Testis (tissue), 3 donors: ENCODE results near the gene WHRN. TPM values are rescaled to one million over a fixed set of nuclear protein-coding genes. Genes with fewer than 3 reads are reported as not detected.

ENCODE experiments used
- DNase-seq: peaks from one replicate; pipeline ENCODE4 v3.0.0-alpha.2; 2019
- H3K27ac ChIP-seq, 2 donors: fragments of 200-600 bp; sonication (generic); one replicate each; pipeline ENCODE4 v1.5.1; 2019
- H3K27me3 ChIP-seq: fragments of 200-600 bp; sonication (generic); one replicate; pipeline ENCODE4 v1.5.1; 2019
- H3K36me3 ChIP-seq: fragments of 200-600 bp; sonication (generic); one replicate; pipeline ENCODE4 v1.5.1; 2017; ENCODE audit warnings: low read depth; ENCODE audit errors: missing control alignments
- H3K4me1 ChIP-seq: fragments of 200-600 bp; sonication (generic); one replicate; pipeline ENCODE4 v1.5.1; 2019
- H3K4me3 ChIP-seq, 2 donors: fragments of 200-600 bp; sonication (generic); one replicate each; pipeline ENCODE4 v1.5.1; 2017 to 2019
- H3K9me3 ChIP-seq: fragments of 200-600 bp; sonication (generic); one replicate; pipeline ENCODE4 v1.5.1; 2017
- CTCF ChIP-seq, 3 experiments: fragments of 450-650 bp in 2 of 3; fragments of 200-600 bp in 1 of 3; sonication (generic) in 1 of 3; IDR thresholded peaks; one replicate each; pipeline ENCODE4 v1.5.1; 2016 to 2019; ENCODE audit warnings: antibody characterized with exemption in 3 of 3, mild to moderate bottlenecking in 2 of 3, moderate library complexity in 1 of 3
- POLR2A ChIP-seq: fragments of 450-650 bp; IDR thresholded peaks from one replicate; pipeline ENCODE4 v1.6.1; 2017; ENCODE audit warnings: antibody characterized with exemption, mild to moderate bottlenecking, moderate library complexity
- WGBS, 2 donors: methylation state at CpG; one replicate each; pipeline ENCODE4 v1.1.5; 2018; 5-methylcytosine and 5-hydroxymethylcytosine counted together
- intact Hi-C: fragments of 100-400 bp; cut with DNase I; formaldehyde crosslinking; loops from one replicate; pipeline ENCODE4 v1.15.1; 2023; ENCODE audit warnings: low total_unique reads
- polyA plus RNA-seq: library from polyadenylated mRNA; stranded (reverse); fragments of 350-450 nt; fragmentation: Illumina TruSeq; extraction: RNeasy Lipid Tissue Mini Kit (QIAGEN cat#74804); gene quantifications from one replicate; pipeline ENCODE4 v1.2.3, GENCODE V29; 2014; ENCODE audit warnings: low read depth, low replicate concordance; ENCODE audit not compliant: insufficient read depth
- total RNA-seq, 2 donors: library from RNA; depleted of rRNA; stranded (reverse); fragments of >200 nt; gene quantifications; one replicate each; pipeline ENCODE4 v1.2.3, GENCODE V29; 2016

The WHRN gene
- total and polyA plus RNA-seq, 3 donors from 2014 or later: 70.3 to 208 (median 181) TPM

GRCh38 chr9:114472765-114473446 is 32.4 kb downstream of the WHRN start:
- no peak for DNase-seq
- WGBS, 2 donors: 74 to 78% methylated on average over 9 to 12 of the region's 12 CpGs
- no peaks in the 10 kb centered on the region for H3K36me3 ChIP-seq
- no peak overlapping the region for H3K4me3 ChIP-seq
- no peaks in the 10 kb centered on the region for H3K27me3 ChIP-seq
- intact Hi-C loops: no loop called here
- peaks cover 16% of the 10 kb centered on the region for H3K4me1 ChIP-seq
- TF ChIP-seq POLR2A (no peak), CTCF (IDR thresholded peaks at IDR 0.05) (no peak)
- H3K9me3 ChIP-seq: no peaks in the 10 kb centered on the region
- H3K27ac ChIP-seq: no peak overlapping the region

GRCh38 chr9:114471157-114471556 is 34.1 kb downstream of the WHRN start:
- no peaks in the 10 kb centered on the region for H3K36me3 ChIP-seq
- peaks cover 10% of the 10 kb centered on the region for H3K4me1 ChIP-seq
- intact Hi-C loops: no loop called here
- 83 to 85% methylated on average over 4 of the region's 4 CpGs for WGBS, 2 donors
- H3K27me3 ChIP-seq: no peaks in the 10 kb centered on the region
- H3K4me3 ChIP-seq: no peak overlapping the region
- H3K27ac ChIP-seq: no peak overlapping the region
- TF ChIP-seq CTCF (IDR thresholded peaks at IDR 0.05): no peak
- TF ChIP-seq POLR2A: no peak
- no peaks in the 10 kb centered on the region for H3K9me3 ChIP-seq
- DNase-seq: no peak

GRCh38 chr9:114470581-114470980 is 34.7 kb downstream of the WHRN start:
- DNase-seq: no peak
- no peaks in the 10 kb centered on the region for H3K27me3 ChIP-seq
- intact Hi-C loops: no loop called here
- peaks cover 15% of the 10 kb centered on the region for H3K4me1 ChIP-seq
- H3K9me3 ChIP-seq: no peaks in the 10 kb centered on the region
- H3K4me3 ChIP-seq: no peak overlapping the region
- WGBS, 2 donors: 87 to 89% methylated on average over 4 to 6 of the region's 6 CpGs
- no peak overlapping the region for H3K27ac ChIP-seq
- TF ChIP-seq POLR2A (no peak), CTCF (IDR thresholded peaks at IDR 0.05) (no peak)
- no peaks in the 10 kb centered on the region for H3K36me3 ChIP-seq

DNA sequence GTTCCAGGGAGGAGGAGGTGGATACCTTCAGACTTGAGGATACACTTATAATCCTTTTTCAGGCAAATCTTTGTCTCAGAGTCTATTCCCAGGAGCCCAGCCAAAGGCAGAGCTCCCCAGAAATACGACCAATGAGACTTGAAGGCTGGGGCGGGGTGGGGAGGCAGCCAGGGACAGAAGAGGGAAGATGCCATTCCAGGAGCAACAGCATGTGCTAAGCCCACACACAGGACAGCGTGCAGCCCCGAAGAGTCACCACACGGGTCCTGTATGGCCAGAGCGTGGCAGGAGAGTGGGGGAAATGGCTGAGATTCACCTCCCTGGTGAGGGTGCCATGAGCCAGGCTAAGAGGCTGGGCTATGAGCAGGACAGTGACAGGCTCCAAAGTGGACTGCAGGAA is 35.2 kb downstream of the WHRN start:
- peaks cover 18% of the 10 kb centered on the region for H3K4me1 ChIP-seq
- H3K27ac ChIP-seq: no peak overlapping the region
- no peaks in the 10 kb centered on the region for H3K9me3 ChIP-seq
- WGBS, 2 donors: 95 to 98% methylated on average over 6 of the region's 6 CpGs
- intact Hi-C loops: no loop called here
- DNase-seq: no peak
- H3K4me3 ChIP-seq: no peak overlapping the region
- no peaks in the 10 kb centered on the region for H3K27me3 ChIP-seq
- TF ChIP-seq POLR2A (no peak), CTCF (IDR thresholded peaks at IDR 0.05) (no peak)
- no peaks in the 10 kb centered on the region for H3K36me3 ChIP-seq
